Measurements from ENCODE around the gene SMYD3.

SMYD3 gene

DNA sequence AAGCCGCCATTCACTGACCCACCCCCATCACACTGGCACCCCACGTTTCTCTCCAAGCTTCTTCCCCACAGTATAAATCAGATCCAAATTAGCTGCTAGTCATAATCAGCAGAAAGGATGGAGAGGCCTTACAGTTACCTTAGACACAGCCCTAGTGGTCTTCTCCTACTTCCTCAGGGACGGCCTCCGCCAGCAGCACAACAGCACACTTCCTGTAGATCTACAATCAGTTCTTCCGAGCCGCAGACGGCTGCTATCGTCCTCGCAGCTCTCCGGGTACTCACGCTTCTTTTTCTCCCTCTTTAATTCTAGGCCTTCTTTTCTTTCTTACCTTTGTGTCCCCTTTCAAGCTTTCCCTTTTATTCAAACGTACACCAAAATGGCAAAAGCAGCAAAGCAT is 313.5 kb downstream of the SMYD3 start:
- no peaks in the 10 kb centered on the region for H3K9me3 ChIP-seq (ENCODE audit: control insufficient read depth, insufficient read depth, low read length)
- H3K4me3 ChIP-seq (ENCODE audit: low read length), result no peak overlapping the region
- TF ChIP-seq EZH2phosphoT487 (IDR thresholded peaks at IDR 0.05; ENCODE audit: borderline replicate concordance, low read length), result no peak
- TF ChIP-seq, protein P1, sequence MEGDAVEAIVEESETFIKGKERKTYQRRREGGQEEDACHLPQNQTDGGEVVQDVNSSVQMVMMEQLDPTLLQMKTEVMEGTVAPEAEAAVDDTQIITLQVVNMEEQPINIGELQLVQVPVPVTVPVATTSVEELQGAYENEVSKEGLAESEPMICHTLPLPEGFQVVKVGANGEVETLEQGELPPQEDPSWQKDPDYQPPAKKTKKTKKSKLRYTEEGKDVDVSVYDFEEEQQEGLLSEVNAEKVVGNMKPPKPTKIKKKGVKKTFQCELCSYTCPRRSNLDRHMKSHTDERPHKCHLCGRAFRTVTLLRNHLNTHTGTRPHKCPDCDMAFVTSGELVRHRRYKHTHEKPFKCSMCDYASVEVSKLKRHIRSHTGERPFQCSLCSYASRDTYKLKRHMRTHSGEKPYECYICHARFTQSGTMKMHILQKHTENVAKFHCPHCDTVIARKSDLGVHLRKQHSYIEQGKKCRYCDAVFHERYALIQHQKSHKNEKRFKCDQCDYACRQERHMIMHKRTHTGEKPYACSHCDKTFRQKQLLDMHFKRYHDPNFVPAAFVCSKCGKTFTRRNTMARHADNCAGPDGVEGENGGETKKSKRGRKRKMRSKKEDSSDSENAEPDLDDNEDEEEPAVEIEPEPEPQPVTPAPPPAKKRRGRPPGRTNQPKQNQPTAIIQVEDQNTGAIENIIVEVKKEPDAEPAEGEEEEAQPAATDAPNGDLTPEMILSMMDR (IDR thresholded peaks at IDR 0.05; ENCODE audit: low read depth, low read length, poor library complexity, severe bottlenecking), result no peak
- H3K27ac ChIP-seq (ENCODE audit: low read depth, low read length), result no peak overlapping the region
- H3K4me1 ChIP-seq (ENCODE audit: control insufficient read depth, low read length), result no peaks in the 10 kb centered on the region
- H3K9me2 ChIP-seq (replicated peaks; ENCODE audit: control insufficient read depth, low read length), result no peaks in the 10 kb centered on the region
- no peaks in the 10 kb centered on the region for H3F3A ChIP-seq (ENCODE audit: control insufficient read depth, insufficient read depth)
- H3K27me3 ChIP-seq (ENCODE audit: control insufficient read depth, low read length), result no peaks in the 10 kb centered on the region
- H3K36me3 ChIP-seq (ENCODE audit: control insufficient read depth, low read length), result no peaks in the 10 kb centered on the region
- no peak overlapping the region for H3K4me2 ChIP-seq (ENCODE audit: low read length)
- H3K79me2 ChIP-seq (ENCODE audit: control insufficient read depth, low read length), result no peaks in the 10 kb centered on the region
- no peaks in the 10 kb centered on the region for H4K20me1 ChIP-seq (ENCODE audit: control insufficient read depth, insufficient read depth, low read depth, low read length)

DNA sequence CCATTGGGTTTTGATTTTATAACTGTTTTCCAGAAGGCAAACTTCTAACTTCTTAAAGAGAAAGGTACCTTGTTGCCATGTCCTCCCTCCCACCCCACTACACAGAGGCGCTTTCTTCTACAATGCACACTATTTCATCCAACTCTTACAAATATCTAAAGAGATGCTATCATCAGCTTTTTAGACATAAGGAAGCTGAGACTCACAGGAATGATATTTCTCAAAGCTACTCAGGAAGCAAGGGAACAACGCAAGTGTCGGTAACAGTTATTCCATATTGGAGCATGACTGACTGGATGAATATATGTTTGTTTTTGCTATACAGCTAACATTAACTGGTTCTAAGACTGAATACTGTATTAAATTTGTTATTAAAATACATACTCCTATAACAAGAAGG is 318.0 kb downstream of the SMYD3 start:
- TF ChIP-seq, protein P1 (IDR thresholded peaks at IDR 0.05; ENCODE audit: low read depth, low read length, poor library complexity, severe bottlenecking), result no peak
- no peak for TF ChIP-seq EZH2phosphoT487 (IDR thresholded peaks at IDR 0.05; ENCODE audit: borderline replicate concordance, low read length)

DNA sequence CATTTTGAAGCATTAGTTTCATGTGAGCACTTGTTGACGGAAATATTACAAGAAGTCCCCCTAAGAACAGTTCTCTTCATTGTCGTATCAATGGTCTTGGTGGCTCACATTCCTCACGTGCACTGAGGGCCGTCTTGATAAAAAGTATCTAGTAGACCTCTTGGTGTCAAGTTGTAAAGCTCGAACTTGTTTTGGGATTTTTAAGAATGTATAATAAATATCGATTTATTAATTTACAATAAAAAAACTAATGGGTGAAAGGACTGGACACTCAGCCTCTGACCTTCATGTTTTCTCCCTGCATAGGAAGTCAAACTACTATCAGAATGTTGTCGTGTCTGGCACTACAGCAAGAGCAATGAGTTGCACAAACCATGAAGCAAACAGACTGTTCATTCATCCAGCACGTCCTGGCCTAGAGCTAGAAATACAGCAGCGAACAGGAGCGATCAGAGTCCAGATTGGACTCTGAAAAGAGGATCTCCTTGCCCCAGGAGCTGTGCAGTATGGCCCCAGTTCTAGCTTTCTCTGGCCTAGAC is 319.2 kb downstream of the SMYD3 start:
- H4K20me1 ChIP-seq (ENCODE audit: control insufficient read depth, insufficient read depth, low read depth, low read length), result no peaks in the 10 kb centered on the region
- H3K4me1 ChIP-seq (ENCODE audit: control insufficient read depth, low read length), result no peaks in the 10 kb centered on the region
- H3F3A ChIP-seq (ENCODE audit: control insufficient read depth, insufficient read depth), result no peaks in the 10 kb centered on the region
- no peak overlapping the region for H3K27ac ChIP-seq (ENCODE audit: low read depth, low read length)
- H3K79me2 ChIP-seq (ENCODE audit: control insufficient read depth, low read length), result no peaks in the 10 kb centered on the region
- H3K36me3 ChIP-seq (ENCODE audit: control insufficient read depth, low read length), result no peaks in the 10 kb centered on the region
- no peaks in the 10 kb centered on the region for H3K9me3 ChIP-seq (ENCODE audit: control insufficient read depth, insufficient read depth, low read length)
- no peaks in the 10 kb centered on the region for H3K27me3 ChIP-seq (ENCODE audit: control insufficient read depth, low read length)
- no peak overlapping the region for H3K4me2 ChIP-seq (ENCODE audit: low read length)
- no peak for TF ChIP-seq EZH2phosphoT487 (IDR thresholded peaks at IDR 0.05; ENCODE audit: borderline replicate concordance, low read length)
- TF ChIP-seq, protein P1 (IDR thresholded peaks at IDR 0.05; ENCODE audit: low read depth, low read length, poor library complexity, severe bottlenecking), result no peak
- no peaks in the 10 kb centered on the region for H3K9me2 ChIP-seq (replicated peaks; ENCODE audit: control insufficient read depth, low read length)
- no peak overlapping the region for H3K4me3 ChIP-seq (ENCODE audit: low read length)

More for the DNA sequence above, 318.0 kb downstream of the SMYD3 start:
- H3K4me2 ChIP-seq (ENCODE audit: low read length), result no peak overlapping the region
- no peaks in the 10 kb centered on the region for H3K4me1 ChIP-seq (ENCODE audit: control insufficient read depth, low read length)
- no peaks in the 10 kb centered on the region for H3K9me3 ChIP-seq (ENCODE audit: control insufficient read depth, insufficient read depth, low read length)
- H3F3A ChIP-seq (ENCODE audit: control insufficient read depth, insufficient read depth), result no peaks in the 10 kb centered on the region
- H3K36me3 ChIP-seq (ENCODE audit: control insufficient read depth, low read length), result no peaks in the 10 kb centered on the region
- H3K27me3 ChIP-seq (ENCODE audit: control insufficient read depth, low read length), result no peaks in the 10 kb centered on the region
- no peaks in the 10 kb centered on the region for H3K79me2 ChIP-seq (ENCODE audit: control insufficient read depth, low read length)
- H4K20me1 ChIP-seq (ENCODE audit: control insufficient read depth, insufficient read depth, low read depth, low read length), result no peaks in the 10 kb centered on the region
- H3K9me2 ChIP-seq (replicated peaks; ENCODE audit: control insufficient read depth, low read length), result no peaks in the 10 kb centered on the region
- no peak overlapping the region for H3K27ac ChIP-seq (ENCODE audit: low read depth, low read length)
- no peak overlapping the region for H3K4me3 ChIP-seq (ENCODE audit: low read length)

Data from DOHH2 (cell line).